ENCODE results near the gene CLCN4.

CLCN4 gene

GRCh38 chrX:10138726-10139125 lies 18.0 kb upstream of the CLCN4 start:
- no peaks in the 10 kb centered on the region for H3K4me1 ChIP-seq (ENCODE audit: control insufficient read depth, insufficient read depth, low read length)
- no peaks in the 10 kb centered on the region for H3K9me3 ChIP-seq (ENCODE audit: control insufficient read depth, insufficient read depth, low read depth, low read length)
- H3K4me3 ChIP-seq (ENCODE audit: low read depth, low read length) = no peak overlapping the region
- H3K27ac ChIP-seq (ENCODE audit: extremely low read depth, low read depth, low read length) = no peak overlapping the region
- POLR2A ChIA-PET = no interaction called here
- peaks cover 0 to 28% of the 10 kb centered on the region in 2 experiments; a peak in 2 of 3 replicates for H3K36me3 ChIP-seq (ENCODE audit: control insufficient read depth in 2 of 2, insufficient read depth in 1 of 2, low read length in 2 of 2)
- TF ChIP-seq ZNF670 (tag by site-specific recombination; IDR thresholded peaks at IDR 0.05; ENCODE audit: low read depth) (no peak), ZNF549 (tag by site-specific recombination; IDR thresholded peaks at IDR 0.05) (no peak), ZSCAN16 (tag by site-specific recombination; IDR thresholded peaks at IDR 0.05) (no peak), ZSCAN5A (tag by site-specific recombination; IDR thresholded peaks at IDR 0.05) (no peak), TCF7L2 (IDR thresholded peaks at IDR 0.05; ENCODE audit: borderline replicate concordance, low read depth, low read length) (no peak), ZNF701 (tag by site-specific recombination; IDR thresholded peaks at IDR 0.05) (no peak), ZNF530 (tag by site-specific recombination; IDR thresholded peaks at IDR 0.05; ENCODE audit: low read depth) (no peak), ZNF555 (tag by site-specific recombination; conservative IDR thresholded peaks at IDR 0.05) (no peak), ZNF654 (tag by site-specific recombination; IDR thresholded peaks at IDR 0.05; ENCODE audit: low read depth) (no peak), ZNF214 (tag by site-specific recombination; IDR thresholded peaks at IDR 0.05; ENCODE audit: borderline replicate concordance) (no peak)
- TF ChIP-seq, protein P1, sequence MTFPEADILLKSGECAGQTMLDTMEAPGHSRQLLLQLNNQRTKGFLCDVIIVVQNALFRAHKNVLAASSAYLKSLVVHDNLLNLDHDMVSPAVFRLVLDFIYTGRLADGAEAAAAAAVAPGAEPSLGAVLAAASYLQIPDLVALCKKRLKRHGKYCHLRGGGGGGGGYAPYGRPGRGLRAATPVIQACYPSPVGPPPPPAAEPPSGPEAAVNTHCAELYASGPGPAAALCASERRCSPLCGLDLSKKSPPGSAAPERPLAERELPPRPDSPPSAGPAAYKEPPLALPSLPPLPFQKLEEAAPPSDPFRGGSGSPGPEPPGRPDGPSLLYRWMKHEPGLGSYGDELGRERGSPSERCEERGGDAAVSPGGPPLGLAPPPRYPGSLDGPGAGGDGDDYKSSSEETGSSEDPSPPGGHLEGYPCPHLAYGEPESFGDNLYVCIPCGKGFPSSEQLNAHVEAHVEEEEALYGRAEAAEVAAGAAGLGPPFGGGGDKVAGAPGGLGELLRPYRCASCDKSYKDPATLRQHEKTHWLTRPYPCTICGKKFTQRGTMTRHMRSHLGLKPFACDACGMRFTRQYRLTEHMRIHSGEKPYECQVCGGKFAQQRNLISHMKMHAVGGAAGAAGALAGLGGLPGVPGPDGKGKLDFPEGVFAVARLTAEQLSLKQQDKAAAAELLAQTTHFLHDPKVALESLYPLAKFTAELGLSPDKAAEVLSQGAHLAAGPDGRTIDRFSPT (tag by site-specific recombination; IDR thresholded peaks at IDR 0.05) = no peak
- CTCF ChIA-PET = no interaction called here

DNA sequence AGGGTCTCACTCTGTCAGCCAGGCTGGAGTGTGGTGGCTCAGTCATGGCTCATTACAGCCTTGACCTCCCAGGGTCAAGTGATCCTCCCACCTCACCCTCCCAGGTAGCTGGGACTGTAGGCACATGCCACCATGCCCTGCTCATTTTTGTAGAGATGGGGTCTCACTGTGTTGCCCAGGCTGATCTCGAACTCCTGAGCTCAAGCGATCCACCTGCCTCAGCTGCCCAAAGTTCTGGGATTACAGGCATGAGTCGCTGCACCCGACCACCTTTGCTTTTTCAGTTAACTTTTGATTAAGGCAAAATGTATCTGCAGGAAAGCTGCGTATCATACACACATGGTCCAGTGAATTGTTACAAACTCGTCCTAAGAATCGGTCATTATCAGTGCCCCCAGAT lies 16.5 kb upstream of the CLCN4 start:
- Histone ChIP-seq H3K4me1 (ENCODE audit: control insufficient read depth, insufficient read depth, low read length) (no peaks in the 10 kb centered on the region), H3K27ac (ENCODE audit: extremely low read depth, low read depth, low read length) (no peak overlapping the region), H3K36me3 (ENCODE audit: control insufficient read depth in 2 of 2, insufficient read depth in 1 of 2, low read length in 2 of 2) (peaks cover 0 to 25% of the 10 kb centered on the region in 2 experiments; a peak in 2 of 3 replicates), H3K9me3 (ENCODE audit: control insufficient read depth, insufficient read depth, low read depth, low read length) (no peaks in the 10 kb centered on the region), H3K4me3 (ENCODE audit: low read depth, low read length) (no peak overlapping the region)
- CTCF ChIA-PET = no interaction called here
- POLR2A ChIA-PET = no interaction called here
- no peak for TF ChIP-seq ZNF248 (tag by site-specific recombination; IDR thresholded peaks at IDR 0.05)
- TF ChIP-seq ZNF37A (tag by site-specific recombination; IDR thresholded peaks at IDR 0.05) = no peak
- no peak for TF ChIP-seq ZNF777 (tag by site-specific recombination; IDR thresholded peaks at IDR 0.05; ENCODE audit: borderline replicate concordance)
- TF ChIP-seq WT1 (tag by site-specific recombination; IDR thresholded peaks at IDR 0.05) = no peak
- no peak for TF ChIP-seq ZNF311 (tag by site-specific recombination; IDR thresholded peaks at IDR 0.05; ENCODE audit: borderline replicate concordance)
- TF ChIP-seq ZNF660 (tag by site-specific recombination; IDR thresholded peaks at IDR 0.05) = no peak
- no peak for TF ChIP-seq ZNF324 (tag by site-specific recombination; IDR thresholded peaks at IDR 0.05)
- TF ChIP-seq PRDM2 (tag by site-specific recombination; IDR thresholded peaks at IDR 0.05; ENCODE audit: borderline replicate concordance) = no peak
- TF ChIP-seq KLF1 (tag by site-specific recombination; IDR thresholded peaks at IDR 0.05) = no peak
- TF ChIP-seq ZIC2 (tag by site-specific recombination; IDR thresholded peaks at IDR 0.05) = no peak
- no peak for TF ChIP-seq ZNF623 (tag by site-specific recombination; IDR thresholded peaks at IDR 0.05)
- no peak for TF ChIP-seq ZNF2 (tag by site-specific recombination; IDR thresholded peaks at IDR 0.05)
- TF ChIP-seq, protein P2, sequence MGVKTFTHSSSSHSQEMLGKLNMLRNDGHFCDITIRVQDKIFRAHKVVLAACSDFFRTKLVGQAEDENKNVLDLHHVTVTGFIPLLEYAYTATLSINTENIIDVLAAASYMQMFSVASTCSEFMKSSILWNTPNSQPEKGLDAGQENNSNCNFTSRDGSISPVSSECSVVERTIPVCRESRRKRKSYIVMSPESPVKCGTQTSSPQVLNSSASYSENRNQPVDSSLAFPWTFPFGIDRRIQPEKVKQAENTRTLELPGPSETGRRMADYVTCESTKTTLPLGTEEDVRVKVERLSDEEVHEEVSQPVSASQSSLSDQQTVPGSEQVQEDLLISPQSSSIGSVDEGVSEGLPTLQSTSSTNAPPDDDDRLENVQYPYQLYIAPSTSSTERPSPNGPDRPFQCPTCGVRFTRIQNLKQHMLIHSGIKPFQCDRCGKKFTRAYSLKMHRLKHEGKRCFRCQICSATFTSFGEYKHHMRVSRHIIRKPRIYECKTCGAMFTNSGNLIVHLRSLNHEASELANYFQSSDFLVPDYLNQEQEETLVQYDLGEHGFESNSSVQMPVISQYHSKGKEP (tag by site-specific recombination; IDR thresholded peaks at IDR 0.05) = no peak
- no peak for TF ChIP-seq HOXA7 (CRISPR knock-in tag; IDR thresholded peaks at IDR 0.05; ENCODE audit: borderline replicate concordance)
- no peak for TF ChIP-seq IKZF3 (tag by site-specific recombination; IDR thresholded peaks at IDR 0.05)

Measured in HEK293 (cell line).